ENCODE measurements around the gene BGLAP.

DNA sequence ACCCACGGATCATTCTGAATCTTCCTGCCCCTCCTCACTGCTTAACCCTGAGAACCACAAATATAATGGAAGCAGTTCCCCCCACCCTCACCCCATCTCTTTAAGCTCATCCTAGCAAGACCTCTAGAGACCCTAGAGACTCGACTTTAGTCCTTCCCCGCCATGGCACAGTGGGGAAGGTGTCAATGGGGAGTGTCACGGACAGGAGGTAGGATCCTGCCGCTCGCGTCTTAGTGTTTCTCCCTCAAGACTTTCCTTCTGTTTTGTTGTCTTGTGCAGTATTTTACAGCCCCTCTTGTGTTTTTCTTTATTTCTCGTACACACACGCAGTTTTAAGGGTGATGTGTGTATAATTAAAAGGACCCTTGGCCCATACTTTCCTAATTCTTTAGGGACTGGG is 29.9 kb upstream of the BGLAP start:
- TF ChIP-seq, protein P1, sequence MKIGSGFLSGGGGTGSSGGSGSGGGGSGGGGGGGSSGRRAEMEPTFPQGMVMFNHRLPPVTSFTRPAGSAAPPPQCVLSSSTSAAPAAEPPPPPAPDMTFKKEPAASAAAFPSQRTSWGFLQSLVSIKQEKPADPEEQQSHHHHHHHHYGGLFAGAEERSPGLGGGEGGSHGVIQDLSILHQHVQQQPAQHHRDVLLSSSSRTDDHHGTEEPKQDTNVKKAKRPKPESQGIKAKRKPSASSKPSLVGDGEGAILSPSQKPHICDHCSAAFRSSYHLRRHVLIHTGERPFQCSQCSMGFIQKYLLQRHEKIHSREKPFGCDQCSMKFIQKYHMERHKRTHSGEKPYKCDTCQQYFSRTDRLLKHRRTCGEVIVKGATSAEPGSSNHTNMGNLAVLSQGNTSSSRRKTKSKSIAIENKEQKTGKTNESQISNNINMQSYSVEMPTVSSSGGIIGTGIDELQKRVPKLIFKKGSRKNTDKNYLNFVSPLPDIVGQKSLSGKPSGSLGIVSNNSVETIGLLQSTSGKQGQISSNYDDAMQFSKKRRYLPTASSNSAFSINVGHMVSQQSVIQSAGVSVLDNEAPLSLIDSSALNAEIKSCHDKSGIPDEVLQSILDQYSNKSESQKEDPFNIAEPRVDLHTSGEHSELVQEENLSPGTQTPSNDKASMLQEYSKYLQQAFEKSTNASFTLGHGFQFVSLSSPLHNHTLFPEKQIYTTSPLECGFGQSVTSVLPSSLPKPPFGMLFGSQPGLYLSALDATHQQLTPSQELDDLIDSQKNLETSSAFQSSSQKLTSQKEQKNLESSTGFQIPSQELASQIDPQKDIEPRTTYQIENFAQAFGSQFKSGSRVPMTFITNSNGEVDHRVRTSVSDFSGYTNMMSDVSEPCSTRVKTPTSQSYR (CRISPR knock-in tag; IDR thresholded peaks at IDR 0.05; ENCODE audit: borderline replicate concordance), result no peak
- no peak for TF ChIP-seq PHF8 (CRISPR knock-in tag; IDR thresholded peaks at IDR 0.05)
- TF ChIP-seq HNF4A (CRISPR knock-in tag; IDR thresholded peaks at IDR 0.05), result no peak
- no peak for TF ChIP-seq FIP1L1 (IDR thresholded peaks at IDR 0.05; ENCODE audit: borderline replicate concordance, insufficient read depth, low read depth, low read length)
- no peak for TF ChIP-seq MAX (IDR thresholded peaks at IDR 0.05)

Data from HepG2 (cell line).